Activated naive CD4-positive, alpha-beta T cell treated with anti-CD3 and anti-CD28 coated beads, Interleukin-2, amount 10 ng/mL, durations not matched to agents 7 days and 5 days (primary cell): ENCODE measurements around the gene ATPAF1.

Experiments used
- CTCF ChIA-PET: fragments of 350-600 bp; sonication (Branson Sonifier 250); formaldehyde crosslinking; loops from one replicate; lab custom pipeline; 2021; ENCODE audit warnings: antibody characterized with exemption; lab: Charles Lee
- DNase-seq: peaks from one replicate; pipeline ENCODE4 v3.0.0-alpha.2; 2020
- H3K27ac Mint-ChIP-seq: one replicate; pipeline ENCODE4 v1.8.0; 2021; ENCODE audit warnings: mild to moderate bottlenecking, moderate library complexity, mixed read lengths
- H3K27me3 Mint-ChIP-seq: one replicate; pipeline ENCODE4 v1.8.0; 2021; ENCODE audit warnings: mild to moderate bottlenecking, mixed read lengths
- H3K36me3 Mint-ChIP-seq: one replicate; pipeline ENCODE4 v1.8.0; 2021; ENCODE audit warnings: mixed read lengths
- H3K4me1 Mint-ChIP-seq: one replicate; pipeline ENCODE4 v1.8.0; 2021; ENCODE audit warnings: mixed read lengths
- H3K4me3 Mint-ChIP-seq: one replicate; pipeline ENCODE4 v1.8.0; 2021; ENCODE audit warnings: mild to moderate bottlenecking, moderate library complexity, mixed read lengths
- H3K9me3 Mint-ChIP-seq: one replicate; pipeline ENCODE4 v1.8.0; 2021; ENCODE audit warnings: mixed read lengths

ATPAF1 gene

GRCh38 chr1:46623743-46624644 lies 44.2 kb downstream of the ATPAF1 start:
- CTCF ChIA-PET: interaction anchor here (1.2 to 3.4 kb wide), 3 partner anchors 20 to 101 kb away, joined by 3 to 19 read pairs (median 3); partner anchors contain the start of gene MKNK1
- H3K4me3 Mint-ChIP-seq: no peak overlapping the region
- H3K27ac Mint-ChIP-seq: no peak overlapping the region
- no peaks in the 10 kb centered on the region for H3K9me3 Mint-ChIP-seq
- no peak for DNase-seq
- peaks cover 5% of the 10 kb centered on the region for H3K4me1 Mint-ChIP-seq
- peaks cover 16% of the 10 kb centered on the region for H3K27me3 Mint-ChIP-seq
- no peaks in the 10 kb centered on the region for H3K36me3 Mint-ChIP-seq

GRCh38 chr1:46622344-46622743 lies 45.8 kb downstream of the ATPAF1 start:
- H3K4me1 Mint-ChIP-seq: peaks cover 9% of the 10 kb centered on the region
- CTCF ChIA-PET: interaction anchor here (0.7 to 3.4 kb wide), 7 partner anchors 13 to 105 kb away, joined by 3 to 19 read pairs (median 3); partner anchors contain the start of gene MKNK1
- no peaks in the 10 kb centered on the region for H3K36me3 Mint-ChIP-seq
- H3K27me3 Mint-ChIP-seq: peaks cover 25% of the 10 kb centered on the region
- peak; percentile 37 for DNase-seq
- no peak overlapping the region for H3K4me3 Mint-ChIP-seq
- H3K27ac Mint-ChIP-seq: no peak overlapping the region
- no peaks in the 10 kb centered on the region for H3K9me3 Mint-ChIP-seq

- DNase-seq: no peak
- Mint-ChIP-seq H3K4me3 (no peak overlapping the region), H3K27ac (no peak overlapping the region), H3K27me3 (peaks cover 29% of the 10 kb centered on the region), H3K4me1 (peaks cover 14% of the 10 kb centered on the region), H3K9me3 (no peaks in the 10 kb centered on the region), H3K36me3 (no peaks in the 10 kb centered on the region)
- CTCF ChIA-PET: interaction anchor here (1.2 to 3.4 kb wide), 5 partner anchors 14 to 106 kb away, joined by 3 to 19 read pairs (median 4); partner anchors contain the start of gene MKNK1
Observed at GRCh38 chr1:46621930-46622329, 46.2 kb downstream of the ATPAF1 start.

- CTCF ChIA-PET: interaction anchor here (1.4 to 1.5 kb wide), 3 partner anchors 38 to 107 kb away, joined by 4 to 7 read pairs (median 4); no protein-coding TSS in a partner anchor
- Mint-ChIP-seq H3K4me3 (no peak overlapping the region), H3K27me3 (peaks cover 31% of the 10 kb centered on the region), H3K9me3 (no peaks in the 10 kb centered on the region), H3K27ac (no peak overlapping the region), H3K36me3 (no peaks in the 10 kb centered on the region), H3K4me1 (peaks cover 30% of the 10 kb centered on the region)
- DNase-seq: no peak
Observed at GRCh38 chr1:46619656-46620258, 48.4 kb downstream of the ATPAF1 start.

- no peaks in the 10 kb centered on the region for H3K36me3 Mint-ChIP-seq
- H3K27me3 Mint-ChIP-seq: peaks cover 31% of the 10 kb centered on the region
- H3K4me3 Mint-ChIP-seq: no peak overlapping the region
- CTCF ChIA-PET: interaction anchor here (0.8 to 1.5 kb wide), 4 partner anchors 37 to 106 kb away, joined by 3 to 7 read pairs (median 4); a partner anchor contains a TSS
- H3K9me3 Mint-ChIP-seq: no peaks in the 10 kb centered on the region
- DNase-seq: no peak
- peaks cover 39% of the 10 kb centered on the region for H3K4me1 Mint-ChIP-seq
- H3K27ac Mint-ChIP-seq: no peak overlapping the region
Observed at GRCh38 chr1:46618754-46619415, 49.3 kb downstream of the ATPAF1 start.

GRCh38 chr1:46617833-46618232 lies 50.3 kb downstream of the ATPAF1 start:
- Mint-ChIP-seq H3K9me3 (no peaks in the 10 kb centered on the region), H3K27ac (peak overlapping the region; percentile 86), H3K27me3 (peaks cover 31% of the 10 kb centered on the region), H3K36me3 (peaks cover 2% of the 10 kb centered on the region), H3K4me3 (peak overlapping the region; percentile 91), H3K4me1 (peaks cover 50% of the 10 kb centered on the region)
- DNase-seq: no peak
- CTCF ChIA-PET: interaction anchor here (0.8 to 3.4 kb wide), 3 partner anchors 13 to 107 kb away, joined by 3 to 22 read pairs (median 4); partner anchors contain the start of gene MKNK1

GRCh38 chr1:46617108-46617800 lies 50.9 kb downstream of the ATPAF1 start:
- Mint-ChIP-seq H3K9me3 (no peaks in the 10 kb centered on the region), H3K36me3 (peaks cover 6% of the 10 kb centered on the region), H3K4me3 (peak overlapping the region; percentile 91), H3K27ac (peak overlapping the region; percentile 86), H3K27me3 (peaks cover 31% of the 10 kb centered on the region), H3K4me1 (peaks cover 53% of the 10 kb centered on the region)
- DNase-seq: no peak
- CTCF ChIA-PET: interaction anchor here (0.9 to 3.4 kb wide), 5 partner anchors 12 to 562 kb away, joined by 3 to 22 read pairs (median 3); partner anchors contain the start of gene MKNK1

GRCh38 chr1:46616277-46617107 lies 51.7 kb downstream of the ATPAF1 start, which contains the start of gene MOB3C:
Gene MOB3C (minus strand): TSS chr1:46616811. CDS start chr1:46613321, 3,490 bp downstream.
- peak within 1 kb of the TSS; percentile 86 for H3K27ac Mint-ChIP-seq
- peak within 1 kb of the TSS; percentile 91 for H3K4me3 Mint-ChIP-seq
- CTCF ChIA-PET: interaction anchor here (0.9 to 3.4 kb wide), 4 partner anchors 12 to 563 kb away, joined by 3 to 22 read pairs (median 3); partner anchors contain the start of gene MKNK1
- peaks cover 31% of the 10 kb centered on the region for H3K27me3 Mint-ChIP-seq
- H3K9me3 Mint-ChIP-seq: no peaks in the 10 kb centered on the region
- H3K36me3 Mint-ChIP-seq: peaks cover 10% of the 10 kb centered on the region
- H3K4me1 Mint-ChIP-seq: peaks cover 56% of the 10 kb centered on the region
- peak; percentile 83 for DNase-seq

GRCh38 chr1:46615735-46616134 lies 52.4 kb downstream of the ATPAF1 start:
- H3K4me1 Mint-ChIP-seq: peaks cover 64% of the 10 kb centered on the region
- DNase-seq: peak; percentile 34
- peaks cover 16% of the 10 kb centered on the region for H3K36me3 Mint-ChIP-seq
- no peaks in the 10 kb centered on the region for H3K9me3 Mint-ChIP-seq
- CTCF ChIA-PET: interaction anchor here (0.7 to 3.4 kb wide), 3 partner anchors 11 to 169 kb away, joined by 3 to 22 read pairs (median 3); partner anchors contain the start of gene MKNK1
- peak overlapping the region; percentile 91 for H3K4me3 Mint-ChIP-seq
- peaks cover 27% of the 10 kb centered on the region for H3K27me3 Mint-ChIP-seq
- H3K27ac Mint-ChIP-seq: peak overlapping the region; percentile 83

- CTCF ChIA-PET: interaction anchor here (0.7 to 3.4 kb wide), 3 partner anchors 10 to 168 kb away, joined by 3 to 22 read pairs (median 3); partner anchors contain the start of gene MKNK1
- H3K27ac Mint-ChIP-seq: peak overlapping the region; percentile 83
- peaks cover 26% of the 10 kb centered on the region for H3K27me3 Mint-ChIP-seq
- peaks cover 22% of the 10 kb centered on the region for H3K36me3 Mint-ChIP-seq
- peak overlapping the region; percentile 91 for H3K4me3 Mint-ChIP-seq
- peaks cover 67% of the 10 kb centered on the region for H3K4me1 Mint-ChIP-seq
- no peak for DNase-seq
- H3K9me3 Mint-ChIP-seq: no peaks in the 10 kb centered on the region
Observed at GRCh38 chr1:46615088-46615487, 53.1 kb downstream of the ATPAF1 start.

- DNase-seq: no peak
- peaks cover 21% of the 10 kb centered on the region for H3K27me3 Mint-ChIP-seq
- no peaks in the 10 kb centered on the region for H3K9me3 Mint-ChIP-seq
- peaks cover 27% of the 10 kb centered on the region for H3K36me3 Mint-ChIP-seq
- peaks cover 71% of the 10 kb centered on the region for H3K4me1 Mint-ChIP-seq
- H3K4me3 Mint-ChIP-seq: no peak overlapping the region
- H3K27ac Mint-ChIP-seq: peak overlapping the region; percentile 83
- CTCF ChIA-PET: interaction anchor here (1.0 to 3.4 kb wide), 5 partner anchors 10 to 172 kb away, joined by 3 to 22 read pairs (median 4); partner anchors contain the start of gene MKNK1
Observed at GRCh38 chr1:46614604-46614984, 53.6 kb downstream of the ATPAF1 start.
